Adrenal gland (tissue), 12 donors: Measurements from ENCODE around the gene MSRB1. TPM values are rescaled to one million over a fixed set of nuclear protein-coding genes. Genes with fewer than 3 reads are reported as not detected.

Experiments used
- DNase-seq, 7 donors: peaks; one replicate each; pipeline ENCODE4 v3.0.0-alpha.2; 2019 to 2020
- H3K27ac ChIP-seq, 5 donors: fragments of 200-600 bp; sonication (generic) in 4 of 5; 1 replicate in 3 of 5; 2 replicates in 2 of 5; pipeline versions ENCODE4 v1.5.1 to v1.8.0; 2016 to 2020; ENCODE audit warnings: mild to moderate bottlenecking in 1 of 5
- H3K27me3 ChIP-seq: fragments of 200-600 bp; 2 replicates; pipeline ENCODE4 v1.8.0; 2021
- H3K36me3 ChIP-seq, 2 donors: fragments of 200-600 bp; replicated peaks in 1 of 2; 1 replicate in 1 of 2; 2 replicates in 1 of 2; pipeline versions ENCODE4 v1.5.1 to v1.8.0; 2018 to 2022
- H3K4me1 ChIP-seq, 2 donors: fragments of 200-600 bp; replicated peaks in 1 of 2; 1 replicate in 1 of 2; 2 replicates in 1 of 2; pipeline versions ENCODE4 v1.5.1 to v1.8.0; 2018 to 2021
- H3K4me3 ChIP-seq, 4 donors: fragments of 200-600 bp; sonication (generic) in 3 of 4; one replicate each; pipeline ENCODE4 v1.5.1; 2016 to 2018
- H3K9me3 ChIP-seq, 3 donors: fragments of 200-600 bp; sonication (generic) in 1 of 3; replicated peaks in 1 of 3; 1 replicate in 2 of 3; 2 replicates in 1 of 3; pipeline versions ENCODE4 v1.5.1 to v1.8.0; 2016 to 2021
- CTCF ChIP-seq, 6 experiments: fragments of 450-650 bp in 4 of 6; fragments of 200-600 bp in 2 of 6; sonication (generic) in 1 of 6; IDR thresholded peaks; 1 replicate in 5 of 6; 2 replicates in 1 of 6; pipeline versions ENCODE4 v1.5.1 to v1.8.0; 2016 to 2021; ENCODE audit warnings: antibody characterized with exemption in 6 of 6, mild to moderate bottlenecking in 2 of 6, moderate library complexity in 1 of 6
- POLR2A ChIP-seq, 2 donors: fragments of 450-650 bp; IDR thresholded peaks; one replicate each; pipeline ENCODE4 v1.6.1; 2017; ENCODE audit warnings: antibody characterized with exemption in 2 of 2, mild to moderate bottlenecking in 2 of 2, moderate library complexity in 1 of 2
- WGBS, 4 donors: extraction: QIAGEN DNeasy Blood & Tissue Kit in 2 of 4; methylation state at CpG; one replicate each; pipeline versions ENCODE4 v1.1.5 to v1.1.7; 2013 to 2017; 5-methylcytosine and 5-hydroxymethylcytosine counted together
- intact Hi-C, 2 donors: fragments of 100-400 bp; cut with DNase I; formaldehyde crosslinking; loops; one replicate each; pipeline versions ENCODE4 v1.14.1 to v1.15.0; 2022 to 2023
- polyA plus RNA-seq, 3 donors: library from polyadenylated mRNA; stranded (reverse); fragments of 200-250 nt in 2 of 3; fragments of 350-450 nt in 1 of 3; fragmentation: Illumina TruSeq in 1 of 3; extraction: RNeasy Lipid Tissue Mini Kit (QIAGEN cat#74804) in 1 of 3; gene quantifications; one replicate each; pipeline ENCODE4 v1.2.3, GENCODE V29; 2013 to 2014
- total RNA-seq, 9 donors: library from RNA; depleted of rRNA in 4 of 9; stranded (reverse); fragments of >200 nt in 4 of 9; fragments of 120-200 nt in 1 of 9; fragmentation: NEBNext Ultra II Directional in 1 of 9; extraction: Animal tissue kit (Norgen Biotek cat#: 25700) in 1 of 9; gene quantifications; one replicate each; pipeline versions ENCODE4 v1.1.0 to v1.2.4, GENCODE V29; 2013 to 2023
- donor health status: healthy with polysubstance abuse.
- donor health status: Bipolar disorder and iron deficiency.
- donor health status: DM: yes; HTN: yes; CAD: no.
- donor health status: DM: no; HTN: no; CAD: no.
- donor health status: DM: no; HTN: no; CAD: no.
- donor health status: DM: yes; HTN: yes; CAD: no.

MSRB1 gene
- total and polyA plus RNA-seq, 12 donors: 8.1 to 38.9 (median 16.1) TPM

- 60 to 82% (median 66%) methylated on average over 6 to 8 of the region's 8 CpGs for WGBS, 4 donors
- Histone ChIP-seq H3K36me3 (no peaks in the 10 kb centered on the region), H3K4me3 (no peak overlapping the region), H3K4me1 (no peaks in the 10 kb centered on the region), H3K27ac (no peak overlapping the region), H3K27me3 (peaks cover 33% of the 10 kb centered on the region), H3K9me3 (no peaks in the 10 kb centered on the region)
- DNase-seq: no peak
- intact Hi-C loops: no loop called here
- no peak for TF ChIP-seq POLR2A (IDR thresholded peaks at IDR 0.05)
- TF ChIP-seq CTCF (IDR thresholded peaks at IDR 0.05): no peak
These were observed 28.0 kb downstream of the MSRB1 start for GRCh38 chr16:1914988-1915387.

GRCh38 chr16:1914084-1914608, 28.9 kb downstream of the MSRB1 start:
- intact Hi-C loops: no loop called here
- no peak for DNase-seq
- Histone ChIP-seq H3K27ac (no peak overlapping the region), H3K36me3 (no peaks in the 10 kb centered on the region), H3K27me3 (peaks cover 26% of the 10 kb centered on the region), H3K4me3 (no peak overlapping the region), H3K4me1 (no peaks in the 10 kb centered on the region), H3K9me3 (no peaks in the 10 kb centered on the region)
- TF ChIP-seq CTCF (IDR thresholded peaks at IDR 0.05) (no peak), POLR2A (IDR thresholded peaks at IDR 0.05) (no peak)
- 39 to 65% (median 41%) methylated on average over 4 to 15 of the region's 15 CpGs for WGBS, 4 donors

GRCh38 chr16:1913327-1914083, 29.5 kb downstream of the MSRB1 start:
- Histone ChIP-seq H3K27me3 (peaks cover 21% of the 10 kb centered on the region), H3K4me1 (no peaks in the 10 kb centered on the region), H3K4me3 (no peak overlapping the region), H3K27ac (no peak overlapping the region), H3K9me3 (no peaks in the 10 kb centered on the region), H3K36me3 (no peaks in the 10 kb centered on the region)
- intact Hi-C loops: no loop called here
- DNase-seq: no peak
- TF ChIP-seq POLR2A (IDR thresholded peaks at IDR 0.05): no peak
- WGBS, 4 donors: 43 to 78% (median 64%) methylated on average over 1 to 21 of the region's 21 CpGs

GRCh38 chr16:1912215-1912543, 30.8 kb downstream of the MSRB1 start:
- intact Hi-C loops: no loop called here
- no peak overlapping the region for H3K4me3 ChIP-seq
- no peaks in the 10 kb centered on the region for H3K9me3 ChIP-seq
- H3K36me3 ChIP-seq: no peaks in the 10 kb centered on the region
- no peaks in the 10 kb centered on the region for H3K4me1 ChIP-seq
- TF ChIP-seq CTCF (IDR thresholded peaks at IDR 0.05): no peak
- no peak for TF ChIP-seq POLR2A (IDR thresholded peaks at IDR 0.05)
- 78 to 95% (median 93%) methylated on average over 3 to 17 of the region's 17 CpGs for WGBS, 4 donors
- no peak for DNase-seq
- no peak overlapping the region for H3K27ac ChIP-seq
- H3K27me3 ChIP-seq: peaks cover 20% of the 10 kb centered on the region
